PC-9 (cell line): Measurements from ENCODE around the gene THBS3. TPM values are rescaled to one million over a fixed set of nuclear protein-coding genes. Genes with fewer than 3 reads are reported as not detected.

Experiments
- BruUV-seq: library from RNA; stranded (reverse); fragments of 400-500 nt; replicated peaks from 2 replicates; lab custom pipeline; 2021; lab: Mats Ljungman, UMichigan
- CTCF ChIA-PET: fragments of 300-600 bp; sonication (Branson Sonifier 250); formaldehyde crosslinking; loops from one replicate; lab custom pipeline; 2022; ENCODE audit warnings: antibody characterized with exemption; lab: Charles Lee
- POLR2A ChIA-PET: fragments of 300-600 bp; sonication (Branson Sonifier 250); formaldehyde crosslinking; loops from one replicate; lab custom pipeline; 2022; ENCODE audit warnings: antibody characterized with exemption; ENCODE audit not compliant: unreplicated experiment; lab: Charles Lee
- DNase-seq, 2 experiments: peaks; one replicate each; pipeline versions ENCODE4 v3.0.0 to v3.0.0-alpha.2; 2015 to 2022; ENCODE audit warnings: mixed read lengths in 1 of 2
- H2AFZ ChIP-seq: fragments of 200-600 bp; sonication (generic); 2 replicates; pipeline ENCODE4 v1.8.1; 2017; ENCODE audit warnings: antibody characterized with exemption
- H3F3A ChIP-seq: fragments of 200-600 bp; sonication (generic); 2 replicates; pipeline ENCODE4 v1.8.1; 2017; ENCODE audit warnings: antibody characterized with exemption, mild to moderate bottlenecking, low read depth; ENCODE audit not compliant: insufficient read depth
- H3K27ac ChIP-seq: fragments of 200-600 bp; sonication (generic); 2 replicates; pipeline ENCODE4 v1.6.1; 2016; ENCODE audit warnings: mixed run types
- H3K27me3 ChIP-seq: fragments of 200-600 bp; sonication (generic); 2 replicates; pipeline ENCODE4 v1.6.1; 2016; ENCODE audit warnings: low read depth, mixed run types; ENCODE audit not compliant: insufficient read depth
- H3K36me3 ChIP-seq: fragments of 200-600 bp; sonication (generic); 2 replicates; pipeline ENCODE4 v1.6.1; 2016; ENCODE audit warnings: low read depth, mixed run types
- H3K4me1 ChIP-seq: fragments of 200-600 bp; sonication (generic); replicated peaks from 2 replicates; pipeline ENCODE4 v1.6.1; 2016; ENCODE audit warnings: mixed run types; ENCODE audit not compliant: insufficient read depth
- H3K4me2 ChIP-seq: fragments of 200-600 bp; sonication (generic); 2 replicates; pipeline ENCODE4 v1.6.1; 2017; ENCODE audit warnings: mixed run types
- H3K4me3 ChIP-seq: fragments of 200-600 bp; sonication (generic); 2 replicates; pipeline ENCODE4 v1.6.1; 2016; ENCODE audit warnings: mixed run types
- H3K79me2 ChIP-seq: fragments of 200-600 bp; sonication (generic); 2 replicates; pipeline ENCODE4 v1.6.1; 2017; ENCODE audit warnings: low read depth, mixed run types
- H3K9me2 ChIP-seq: fragments of 200-600 bp; sonication (generic); 2 replicates; pipeline ENCODE4 v1.8.1; 2017; ENCODE audit warnings: mild to moderate bottlenecking; ENCODE audit not compliant: insufficient read depth
- H3K9me3 ChIP-seq: fragments of 200-600 bp; sonication (generic); 2 replicates; pipeline ENCODE4 v1.8.1; 2016; ENCODE audit warnings: low read depth; ENCODE audit not compliant: insufficient read depth
- H4K20me1 ChIP-seq: fragments of 200-600 bp; sonication (generic); 2 replicates; pipeline ENCODE4 v1.8.1; 2017; ENCODE audit not compliant: insufficient read depth
- CTCF ChIP-seq: fragments of 200-600 bp; sonication (generic); conservative IDR thresholded peaks from 2 replicates; pipeline ENCODE4 v1.6.1; 2017; ENCODE audit warnings: mixed run types, antibody characterized with exemption, mild to moderate bottlenecking, moderate library complexity
- EZH2 ChIP-seq: fragments of 200-600 bp; sonication (generic); IDR thresholded peaks from 2 replicates; pipeline ENCODE4 v1.8.0; 2017; ENCODE audit warnings: antibody characterized with exemption, low read depth
- intact Hi-C: fragments of 100-400 bp; cut with micrococcal nuclease; formaldehyde crosslinking; loops from one replicate; pipeline ENCODE4 v1.10.0; 2022; ENCODE audit not compliant: unreplicated experiment
- total RNA-seq: library from RNA; stranded (reverse); gene quantifications from 2 replicates; pipeline ENCODE4 v1.2.3, GENCODE V29; 2021

Gene THBS3
- total RNA-seq, 1 experiment from 2014 or later: 45.4 TPM

DNA sequence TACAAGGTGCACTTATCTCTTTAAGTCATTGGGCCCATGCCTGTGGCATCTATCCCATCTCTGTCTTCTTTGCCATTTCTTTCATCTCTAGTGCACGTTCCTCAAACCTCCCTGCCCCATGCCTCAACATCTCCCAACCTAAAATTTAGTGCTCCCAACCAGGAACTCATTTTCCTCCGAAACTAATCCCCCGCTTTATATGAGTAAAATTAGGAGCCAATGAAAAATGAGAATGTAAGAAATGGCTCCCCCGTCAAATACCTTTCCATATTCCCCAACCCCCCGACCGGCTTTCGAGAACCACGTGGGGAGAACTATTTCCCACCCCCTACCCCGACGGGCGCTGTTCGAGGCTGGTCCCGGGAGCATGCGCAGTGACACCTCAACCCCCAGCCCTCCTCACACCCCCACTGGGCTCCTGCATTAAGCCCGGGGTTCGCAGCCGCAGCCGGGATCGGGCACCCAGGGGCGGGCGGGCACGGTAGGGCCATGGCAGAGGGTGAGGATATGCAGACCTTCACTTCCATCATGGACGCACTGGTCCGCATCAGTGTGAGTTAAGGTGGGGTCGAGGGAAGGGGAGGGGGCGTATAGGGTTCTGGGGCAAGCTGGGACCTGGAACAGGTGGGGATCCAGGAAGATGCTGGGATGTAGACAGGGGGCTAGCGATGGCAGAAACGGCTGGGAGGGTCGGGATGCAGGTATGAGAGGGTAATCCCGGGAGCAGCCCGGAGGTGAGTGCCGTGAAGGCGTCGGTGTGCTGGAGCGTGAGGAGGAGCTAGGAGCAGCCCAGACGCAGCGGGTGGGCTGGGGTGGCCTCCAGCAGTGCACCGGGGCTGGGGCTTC is 34.0 kb downstream of the THBS3 start, which contains the start of gene TRIM46:
Gene TRIM46 (plus strand): TSS at position 372 of the 846 bp plus-strand sequence. CDS start 118 bp downstream, at position 490.
- BruUV-seq: no TSS peak
- H2AFZ ChIP-seq: peak within 1 kb of the TSS; percentile 94
- H3K27ac ChIP-seq: peak within 1 kb of the TSS; percentile 59
- POLR2A ChIA-PET: interaction anchor here (0.6 to 1.1 kb wide), 5 partner anchors 19 to 82 kb away, joined by 3 to 5 read pairs (median 3); no protein-coding TSS in a partner anchor
- no peak for TF ChIP-seq EZH2
- peak; percentile 46; the same call in 1 of the 2 replicates for TF ChIP-seq CTCF
- H4K20me1 ChIP-seq: 0 out of 2 replicates have a peak, but pooled peaks cover 5% of the 10 kb centered on the region
- H3K9me3 ChIP-seq: no peaks in the 10 kb centered on the region
- no peaks in the 10 kb centered on the region; the same call in 1 of the 2 replicates for H3K36me3 ChIP-seq
- peak within 1 kb of the TSS; percentile 96 for H3K4me2 ChIP-seq
- intact Hi-C loops: loop anchor here (1.0 to 2.0 kb wide), 3 partner anchors 35 to 149 kb away; partner anchors contain the start of gene MTX1
- DNase-seq: peak in 1 of 2 experiments; percentile 51
- peaks cover 32% of the 10 kb centered on the region for H3K4me1 ChIP-seq
- H3K9me2 ChIP-seq: no peaks in the 10 kb centered on the region
- peaks cover 39% of the 10 kb centered on the region; the same call in 1 of the 2 replicates for H3F3A ChIP-seq
- peak within 1 kb of the TSS; percentile 89 for H3K4me3 ChIP-seq
- CTCF ChIA-PET: interaction anchor here (0.5 to 2.0 kb wide), 6 partner anchors 20 to 203 kb away, joined by 3 to 15 read pairs (median 4); partner anchors contain the start of gene SHC1
- peaks cover 17% of the 10 kb centered on the region for H3K79me2 ChIP-seq
- no peaks in the 10 kb centered on the region for H3K27me3 ChIP-seq

DNA sequence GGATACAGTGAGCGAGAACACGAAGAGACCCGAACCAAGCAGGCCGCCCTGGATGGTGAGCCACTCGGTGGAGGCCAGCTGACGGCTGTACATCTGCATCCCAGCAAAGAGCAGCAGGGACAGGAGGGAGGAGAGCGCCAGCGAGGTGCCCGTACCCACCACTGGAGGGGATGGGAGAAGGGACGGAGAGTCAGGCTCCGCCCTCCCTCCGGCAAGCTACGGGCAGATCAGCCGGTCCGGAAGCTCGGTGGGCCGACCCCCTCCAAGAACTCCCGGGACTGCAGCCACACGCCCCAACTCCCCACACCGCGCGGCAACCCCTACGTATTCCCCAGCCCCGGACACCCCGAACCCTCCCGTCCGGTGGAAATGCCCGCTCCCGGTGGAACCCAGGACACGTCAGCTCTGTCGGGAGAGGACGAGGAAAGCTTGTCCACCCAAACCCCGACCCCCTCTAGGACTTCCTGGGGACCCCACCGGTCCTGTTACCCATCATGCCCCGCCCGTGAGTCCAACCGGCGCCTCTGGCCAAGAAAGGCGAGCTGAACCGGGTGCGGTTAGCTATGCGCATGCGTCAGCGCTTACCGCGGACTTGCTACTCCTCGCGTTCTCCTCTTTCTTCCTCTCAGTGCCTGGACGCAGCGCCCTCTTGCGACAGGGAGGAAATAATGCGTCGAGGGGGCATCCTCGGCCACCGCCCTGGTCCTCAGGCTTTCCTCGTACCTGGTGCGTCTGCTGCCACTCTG is 34.8 kb downstream of the THBS3 start, which contains the start of gene KRTCAP2:
Gene KRTCAP2 (minus strand): TSS at position 573 of the 746 bp plus-strand sequence. CDS start 80 bp downstream, at position 493.
- BruUV-seq: TSS peak; percentile 74
- POLR2A ChIA-PET: interaction anchor here (0.6 to 1.1 kb wide), 6 partner anchors 20 to 82 kb away, joined by 3 to 5 read pairs (median 3); partner anchors contain the start of gene THBS3
- peak within 1 kb of the TSS; percentile 94 for H2AFZ ChIP-seq

More for the DNA sequence above, 34.8 kb downstream of the THBS3 start, which contains the start of gene KRTCAP2:
- CTCF ChIA-PET: interaction anchor here (0.6 to 2.0 kb wide), 10 partner anchors 21 to 382 kb away, joined by 3 to 15 read pairs (median 4); no protein-coding TSS in a partner anchor
- TF ChIP-seq CTCF (peak; percentile 94), EZH2 (no peak)
- H3K4me2 ChIP-seq: peak within 1 kb of the TSS; percentile 96
- intact Hi-C loops: loop anchor here (1.0 to 2.0 kb wide), 3 partner anchors 35 to 150 kb away; partner anchors contain the start of gene MTX1
- H3K27me3 ChIP-seq: no peaks in the 10 kb centered on the region
- no peaks in the 10 kb centered on the region for H3K9me2 ChIP-seq
- H4K20me1 ChIP-seq: 0 out of 2 replicates have a peak, but pooled peaks cover 5% of the 10 kb centered on the region
- no peaks in the 10 kb centered on the region for H3K9me3 ChIP-seq
- H3K36me3 ChIP-seq: no peaks in the 10 kb centered on the region; the same call in 1 of the 2 replicates
- peak; percentile 89 to 93 for DNase-seq
- peak within 1 kb of the TSS; percentile 59 for H3K27ac ChIP-seq
- H3K4me1 ChIP-seq: peaks cover 30% of the 10 kb centered on the region
- peaks cover 38% of the 10 kb centered on the region; the same call in 1 of the 2 replicates for H3F3A ChIP-seq
- H3K4me3 ChIP-seq: peak within 1 kb of the TSS; percentile 89
- H3K79me2 ChIP-seq: peaks cover 17% of the 10 kb centered on the region
